Activated T-cell treated with anti-CD3 and anti-CD28 coated beads for 1 hour (primary cell): ENCODE measurements around the gene DDC.

Source experiments
- DNase-seq: peaks from one replicate; pipeline ENCODE4 v3.0.0-alpha.2; 2020; ENCODE audit warnings: low read depth

DDC gene

GRCh38 chr7:50454968-50455367 is 110.2 kb downstream of the DDC start:
- no peak for DNase-seq

GRCh38 chr7:50450590-50451032 is 114.6 kb downstream of the DDC start:
- DNase-seq = peak; percentile 16

- DNase-seq = peak; percentile 65
These were observed 115.2 kb downstream of the DDC start, which contains the start of gene FIGNL1 for GRCh38 chr7:50449881-50450589. Gene FIGNL1, minus strand, starts transcription at chr7:50450350. Its CDS starts 3,063 bp downstream, at chr7:50447287.

DNA sequence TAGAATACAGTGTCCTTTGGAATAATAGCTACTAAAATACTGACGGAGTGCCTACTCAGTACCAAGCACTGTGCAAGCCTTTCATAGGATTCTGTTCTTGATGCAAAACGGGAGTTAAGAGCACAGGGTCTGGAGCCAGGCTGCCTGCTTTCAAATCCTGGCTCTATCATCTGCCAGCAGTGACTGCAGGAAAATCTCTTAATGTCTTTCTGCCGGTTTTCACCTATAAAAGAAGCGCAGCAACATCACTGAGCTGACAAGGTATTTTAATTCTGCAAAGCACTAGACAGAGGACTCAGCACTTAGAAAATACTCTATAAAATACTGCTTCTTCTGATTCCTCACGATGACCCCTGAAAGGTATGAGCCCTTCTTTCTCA is 115.7 kb downstream of the DDC start:
- no peak for DNase-seq

DNA sequence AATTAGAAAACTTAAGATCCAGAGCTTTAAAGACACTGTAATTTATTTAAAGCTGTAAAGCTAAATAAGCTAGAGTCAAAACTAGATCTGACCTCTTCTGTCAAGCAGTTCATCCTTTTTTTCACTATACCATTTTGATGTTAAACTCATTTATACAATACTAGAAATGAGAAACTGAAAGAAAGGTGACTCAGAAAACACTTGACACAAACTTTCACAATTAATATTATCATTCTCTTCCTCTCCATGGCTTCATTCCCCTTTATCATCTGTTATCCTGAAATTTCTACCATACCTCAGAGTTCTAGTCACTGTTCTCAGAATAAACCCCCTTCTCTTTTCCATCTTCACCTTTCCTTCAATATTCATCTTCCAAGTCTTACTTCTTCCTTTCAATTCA is 116.4 kb downstream of the DDC start:
- DNase-seq = no peak

- DNase-seq = no peak
These were observed 118.7 kb downstream of the DDC start for GRCh38 chr7:50446542-50446960.

DNA sequence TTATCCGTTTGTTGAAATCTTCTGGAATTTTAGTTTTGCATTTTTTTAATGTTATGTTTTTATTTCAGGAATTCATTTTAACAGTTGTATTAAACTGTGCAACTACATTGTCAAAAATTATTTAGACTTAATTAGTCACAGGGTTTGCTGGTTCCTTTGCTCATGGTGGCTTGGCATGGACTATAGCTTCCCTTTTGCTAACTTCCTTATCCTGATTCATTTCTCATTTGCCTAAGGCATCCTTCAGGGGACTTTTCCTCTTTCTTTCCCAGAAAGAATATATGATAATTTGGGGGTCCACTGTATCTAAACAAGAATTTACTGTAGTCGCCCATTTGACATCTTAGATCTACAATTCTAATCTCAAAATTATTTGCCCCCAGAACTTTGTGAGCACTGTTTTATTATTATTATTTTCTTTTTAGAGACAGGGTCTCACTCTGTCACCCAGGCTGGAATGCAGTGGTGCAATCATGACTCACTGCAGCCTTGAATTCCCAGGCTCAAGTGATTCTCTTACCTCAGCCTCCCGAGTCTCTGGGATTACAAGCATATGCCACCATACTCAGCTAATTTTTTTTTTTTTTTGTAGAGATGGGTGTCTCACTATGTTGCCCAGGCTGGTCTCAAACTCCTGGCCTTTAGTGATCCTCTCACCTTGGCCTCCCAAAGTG is 128.9 kb downstream of the DDC start:
- no peak for DNase-seq

- DNase-seq = no peak
These were observed 133.4 kb downstream of the DDC start for GRCh38 chr7:50431722-50432305.

GRCh38 chr7:50431316-50431715 is 133.9 kb downstream of the DDC start:
- no peak for DNase-seq

DNA sequence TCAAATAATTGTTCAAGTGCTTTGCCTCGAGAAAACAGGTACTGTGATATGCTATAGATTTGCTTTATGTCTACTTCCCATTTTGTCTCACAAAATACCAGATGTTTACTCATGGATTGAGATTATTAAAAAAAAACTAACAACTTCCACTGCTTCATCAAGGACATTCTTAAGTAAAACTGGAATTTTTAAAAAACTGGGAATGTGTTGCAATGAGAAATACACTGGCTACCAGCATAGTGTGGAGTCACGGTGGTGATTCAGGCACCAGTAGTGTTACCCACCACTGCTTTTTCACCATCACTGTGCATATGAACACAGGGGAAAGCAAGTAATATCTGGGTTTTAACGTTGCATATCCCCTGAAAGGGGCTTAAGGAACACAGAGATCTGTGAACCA is 136.3 kb downstream of the DDC start:
- DNase-seq = no peak

DNA sequence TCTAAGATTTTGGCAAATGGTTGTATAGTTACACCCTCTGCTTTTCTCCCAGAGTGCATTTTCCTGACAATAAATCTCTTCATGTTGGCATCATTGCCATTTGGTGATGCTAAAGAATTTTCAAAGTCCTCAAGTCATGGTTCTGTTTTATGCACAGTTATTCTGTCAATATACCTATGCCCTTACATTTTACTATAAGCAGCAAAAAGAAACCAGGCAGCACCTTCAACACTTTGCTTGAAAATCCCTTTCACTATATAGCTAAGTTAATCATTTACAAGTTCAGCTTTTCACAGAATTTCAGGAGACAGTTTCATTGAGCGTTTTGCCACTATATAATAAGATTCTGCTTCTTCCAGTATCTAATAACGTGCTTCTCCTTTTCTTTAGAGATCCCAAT is 137.7 kb downstream of the DDC start:
- DNase-seq = no peak

DNA sequence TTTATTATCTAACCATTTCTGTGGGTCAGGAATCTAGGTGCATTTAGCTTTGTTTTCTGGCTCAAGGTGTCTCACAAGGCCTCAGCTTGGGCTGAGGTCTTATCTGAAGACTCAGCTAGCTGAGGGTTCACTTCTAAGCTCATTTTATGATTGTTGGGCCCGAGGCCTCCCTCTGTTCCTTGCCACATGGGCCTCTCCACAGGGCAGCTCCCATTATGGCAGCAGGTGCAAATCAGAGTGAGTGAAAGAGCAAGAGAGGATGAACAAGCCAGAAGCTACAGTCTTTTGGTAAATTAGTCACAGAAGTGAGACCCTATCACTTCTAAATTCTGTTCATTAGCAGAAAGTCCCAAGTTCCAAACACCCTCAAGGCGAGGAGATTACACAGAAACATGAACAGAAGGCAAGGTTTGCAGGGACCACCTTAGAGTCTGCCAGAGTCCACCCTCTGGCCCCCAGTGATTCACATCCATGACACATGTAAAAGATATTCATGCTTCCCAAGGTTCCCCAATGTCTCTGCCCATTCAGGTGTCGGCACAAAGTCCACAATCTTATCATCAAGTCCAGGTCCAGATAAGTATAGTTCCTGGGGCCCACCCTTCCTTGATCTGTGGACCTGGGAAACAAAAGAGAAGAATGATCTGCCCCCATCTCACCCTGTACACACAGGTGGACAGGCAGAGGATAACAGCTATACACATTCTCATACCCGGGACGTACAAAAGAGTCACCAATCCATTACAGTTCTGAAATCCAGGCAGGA is 138.7 kb downstream of the DDC start:
- DNase-seq = no peak

DNA sequence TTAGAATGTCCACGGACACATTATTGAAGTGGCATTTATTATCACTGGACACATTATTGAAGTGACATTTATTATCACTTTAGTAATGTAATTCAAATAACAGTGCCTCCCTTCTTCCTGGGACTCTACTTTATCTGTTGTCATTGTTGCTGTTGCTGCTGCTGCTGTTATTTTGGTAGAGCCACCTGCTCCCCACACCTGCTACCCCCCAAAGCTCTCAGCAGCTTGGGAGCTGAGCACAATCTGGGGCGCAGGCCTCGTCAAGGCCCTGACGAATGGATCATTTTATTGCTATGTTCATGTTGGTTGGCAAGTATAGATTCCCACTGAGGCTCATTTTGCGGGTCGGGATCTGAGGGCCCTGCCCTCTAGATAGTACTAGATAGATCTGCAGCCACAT is 139.9 kb downstream of the DDC start:
- DNase-seq = no peak

GRCh38 chr7:50423860-50424259 is 141.3 kb downstream of the DDC start:
- no peak for DNase-seq

DNA sequence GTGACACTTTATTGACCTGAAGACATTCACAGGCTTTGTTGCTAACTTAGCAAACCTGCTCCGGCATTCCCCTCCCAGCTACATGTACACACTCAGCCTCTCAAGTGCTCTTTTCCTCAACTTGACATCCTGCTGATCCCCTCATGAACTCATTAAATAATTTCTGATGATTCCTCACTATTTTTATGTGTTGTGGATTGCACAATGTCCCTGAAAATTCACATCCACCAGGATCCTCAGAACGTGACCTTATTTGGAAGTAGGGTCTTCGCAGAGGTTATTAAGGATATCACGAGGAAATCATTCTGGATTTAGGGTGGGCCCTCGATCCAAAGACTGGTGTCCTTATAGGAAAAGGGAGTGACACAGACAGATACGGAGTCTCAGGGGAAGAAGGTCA is 142.3 kb downstream of the DDC start:
- DNase-seq = no peak

DNA sequence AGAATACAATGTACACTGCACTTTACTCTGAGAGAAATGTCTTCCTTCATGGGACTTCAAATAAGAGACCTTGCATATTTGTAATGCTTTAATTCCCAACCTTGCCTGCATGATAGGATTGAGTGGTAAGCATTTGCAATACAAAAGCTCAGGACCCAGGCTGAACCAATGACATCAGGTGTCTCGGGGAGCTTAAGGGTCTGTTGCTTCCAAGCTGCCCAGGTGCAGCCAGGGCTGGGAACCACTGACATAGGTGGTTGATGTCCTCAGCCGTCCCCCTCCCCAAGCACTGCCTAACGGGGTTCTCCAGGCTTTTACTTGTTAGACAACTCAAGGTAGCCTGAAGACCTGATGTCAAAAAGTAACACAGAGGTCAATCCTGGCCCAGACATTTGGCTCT is 144.2 kb downstream of the DDC start:
- DNase-seq = no peak

GRCh38 chr7:50418526-50419290 is 146.5 kb downstream of the DDC start:
- DNase-seq = no peak

- peak; percentile 48 for DNase-seq
These were observed 147.1 kb downstream of the DDC start for GRCh38 chr7:50418086-50418515.

- DNase-seq = no peak
These were observed 148.6 kb downstream of the DDC start for GRCh38 chr7:50416527-50417182.

DNA sequence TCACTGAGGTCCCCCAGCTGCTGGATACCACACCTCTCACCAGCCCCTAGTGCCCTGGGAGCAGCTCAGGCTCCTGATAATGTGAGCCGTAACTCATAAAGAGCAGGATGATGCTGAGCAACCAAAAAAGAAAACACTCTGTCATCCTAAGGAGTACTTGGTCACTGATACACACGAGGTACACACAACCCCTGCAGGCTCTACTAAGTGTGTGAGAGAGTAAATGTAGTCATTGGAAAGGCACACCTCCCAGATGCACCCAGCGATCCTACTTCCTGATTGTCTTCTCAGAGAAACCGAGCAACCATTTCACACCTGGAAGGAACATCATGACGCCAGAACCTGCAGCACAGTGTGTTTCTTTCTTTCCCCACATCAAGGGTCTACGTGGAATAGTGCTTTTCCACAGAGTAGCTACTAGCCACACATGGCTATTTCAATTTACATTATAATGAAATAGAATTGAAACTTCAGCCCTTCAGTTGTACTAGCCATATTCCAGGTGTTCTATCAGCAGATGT is 149.3 kb downstream of the DDC start:
- no peak for DNase-seq

DNA sequence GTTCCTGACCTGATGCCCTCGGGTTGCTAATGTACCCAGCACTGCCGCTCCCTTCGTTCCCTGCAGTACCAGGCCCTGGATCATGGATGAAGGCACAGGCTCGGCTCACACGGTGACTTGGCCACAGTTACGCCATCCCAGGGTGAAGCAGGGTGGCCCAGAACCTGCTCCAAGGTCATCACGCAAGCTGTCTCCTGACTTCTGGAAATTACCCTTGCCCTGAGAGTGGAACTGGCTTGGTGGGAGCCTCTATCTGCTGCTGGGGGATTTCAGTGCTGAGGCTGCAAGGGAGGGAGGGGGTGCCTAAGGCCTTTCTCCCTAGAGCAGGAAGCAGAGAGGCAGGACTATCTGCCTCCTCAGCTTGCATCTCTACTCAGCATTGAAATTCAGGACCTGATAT is 151.6 kb downstream of the DDC start:
- DNase-seq = no peak
